Mammary epithelial cell (primary cell): ENCODE data around the gene PCDH19.

Experiments used
- EZH2 ChIP-seq: IDR thresholded peaks from 2 replicates; pipeline ENCODE4 v1.6.1; 2012; ENCODE audit warnings: low read length, inconsistent platforms, borderline replicate concordance
- TF ChIP-seq, protein P1 (sequence below), 2 donors: IDR thresholded peaks in 1 of 2; conservative IDR thresholded peaks in 1 of 2; 2 replicates each; pipeline ENCODE4 v1.5.1; 2011 to 2012; ENCODE audit warnings: inconsistent platforms in 2 of 2, low read length in 2 of 2, mild to moderate bottlenecking in 2 of 2, control low read depth in 1 of 2, low read depth in 1 of 2; ENCODE audit not compliant: insufficient read depth in 1 of 2; ENCODE audit errors: extremely low read depth in 1 of 2

DNA sequence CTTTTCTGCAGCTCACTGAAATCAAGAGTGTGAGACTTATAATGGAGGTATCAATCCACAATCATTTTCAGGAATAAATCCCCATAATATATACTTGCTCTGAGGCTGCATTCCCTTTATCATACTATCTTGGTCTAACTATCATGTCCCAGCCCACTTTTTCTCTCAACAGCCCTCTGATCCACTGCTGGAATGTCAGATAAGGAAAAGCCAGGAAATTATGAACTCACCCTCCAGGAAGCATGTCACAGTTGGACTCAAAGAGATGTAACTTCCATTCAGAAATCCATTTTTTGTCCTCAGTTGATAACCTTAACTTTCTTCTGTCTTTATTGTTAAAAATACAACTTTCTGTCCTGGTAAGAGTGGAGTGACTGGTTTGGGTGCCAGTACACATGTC is 144.9 kb downstream of the PCDH19 start:
- TF ChIP-seq, protein P1, sequence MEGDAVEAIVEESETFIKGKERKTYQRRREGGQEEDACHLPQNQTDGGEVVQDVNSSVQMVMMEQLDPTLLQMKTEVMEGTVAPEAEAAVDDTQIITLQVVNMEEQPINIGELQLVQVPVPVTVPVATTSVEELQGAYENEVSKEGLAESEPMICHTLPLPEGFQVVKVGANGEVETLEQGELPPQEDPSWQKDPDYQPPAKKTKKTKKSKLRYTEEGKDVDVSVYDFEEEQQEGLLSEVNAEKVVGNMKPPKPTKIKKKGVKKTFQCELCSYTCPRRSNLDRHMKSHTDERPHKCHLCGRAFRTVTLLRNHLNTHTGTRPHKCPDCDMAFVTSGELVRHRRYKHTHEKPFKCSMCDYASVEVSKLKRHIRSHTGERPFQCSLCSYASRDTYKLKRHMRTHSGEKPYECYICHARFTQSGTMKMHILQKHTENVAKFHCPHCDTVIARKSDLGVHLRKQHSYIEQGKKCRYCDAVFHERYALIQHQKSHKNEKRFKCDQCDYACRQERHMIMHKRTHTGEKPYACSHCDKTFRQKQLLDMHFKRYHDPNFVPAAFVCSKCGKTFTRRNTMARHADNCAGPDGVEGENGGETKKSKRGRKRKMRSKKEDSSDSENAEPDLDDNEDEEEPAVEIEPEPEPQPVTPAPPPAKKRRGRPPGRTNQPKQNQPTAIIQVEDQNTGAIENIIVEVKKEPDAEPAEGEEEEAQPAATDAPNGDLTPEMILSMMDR (conservative IDR thresholded peaks at IDR 0.05 in 1 of 2, IDR thresholded peaks at IDR 0.05 in 1 of 2; ENCODE audit: extremely low read depth in 1 of 2, insufficient read depth in 1 of 2, low read depth in 1 of 2, low read length in 2 of 2), result no peak
- no peak for TF ChIP-seq EZH2
